LNCAP (cell line): ENCODE data around the gene SLC25A1.

ENCODE experiments used
- TF ChIP-seq, protein P1 (sequence below): fragments of 450-650 bp; IDR thresholded peaks from 2 replicates; pipeline ENCODE4 v1.5.1; 2017; ENCODE audit warnings: mild to moderate bottlenecking

The SLC25A1 gene

DNA sequence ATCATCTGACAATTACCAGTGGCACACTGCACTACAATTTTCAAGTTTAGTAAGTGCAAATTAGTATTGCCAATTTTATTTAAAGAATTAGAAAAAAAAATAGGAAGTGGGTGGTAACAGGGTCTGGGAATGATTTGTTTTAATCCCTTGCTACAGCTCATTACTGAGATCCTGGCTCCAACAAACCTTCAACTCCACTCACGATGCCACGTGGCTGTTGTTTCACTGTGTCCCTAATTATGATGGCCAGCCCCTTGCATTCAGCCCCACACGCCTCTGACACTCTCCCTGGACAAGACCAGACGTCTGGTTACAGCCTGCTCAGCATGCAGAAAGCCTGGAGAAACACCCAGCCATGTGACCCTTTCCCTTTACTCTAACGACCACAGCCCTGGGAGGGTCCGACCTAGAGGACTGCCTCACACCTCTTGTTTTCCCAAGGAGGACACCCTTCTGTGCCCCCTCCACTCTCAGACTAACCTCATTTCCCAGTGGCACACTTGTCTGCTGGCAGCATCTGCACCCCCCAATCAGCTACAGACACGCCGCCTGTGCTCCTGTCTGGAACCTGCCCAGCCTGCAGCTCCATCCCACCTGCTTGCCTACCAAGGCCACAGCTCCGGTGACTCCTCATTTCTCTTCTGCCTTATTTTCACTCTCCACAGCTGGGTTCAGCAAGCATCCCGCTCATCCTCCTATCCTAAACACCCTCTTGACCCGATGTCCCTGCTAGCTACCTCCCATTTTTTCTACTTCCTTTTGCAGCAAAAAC is 18.5 kb upstream of the SLC25A1 start:
- TF ChIP-seq, protein P1, sequence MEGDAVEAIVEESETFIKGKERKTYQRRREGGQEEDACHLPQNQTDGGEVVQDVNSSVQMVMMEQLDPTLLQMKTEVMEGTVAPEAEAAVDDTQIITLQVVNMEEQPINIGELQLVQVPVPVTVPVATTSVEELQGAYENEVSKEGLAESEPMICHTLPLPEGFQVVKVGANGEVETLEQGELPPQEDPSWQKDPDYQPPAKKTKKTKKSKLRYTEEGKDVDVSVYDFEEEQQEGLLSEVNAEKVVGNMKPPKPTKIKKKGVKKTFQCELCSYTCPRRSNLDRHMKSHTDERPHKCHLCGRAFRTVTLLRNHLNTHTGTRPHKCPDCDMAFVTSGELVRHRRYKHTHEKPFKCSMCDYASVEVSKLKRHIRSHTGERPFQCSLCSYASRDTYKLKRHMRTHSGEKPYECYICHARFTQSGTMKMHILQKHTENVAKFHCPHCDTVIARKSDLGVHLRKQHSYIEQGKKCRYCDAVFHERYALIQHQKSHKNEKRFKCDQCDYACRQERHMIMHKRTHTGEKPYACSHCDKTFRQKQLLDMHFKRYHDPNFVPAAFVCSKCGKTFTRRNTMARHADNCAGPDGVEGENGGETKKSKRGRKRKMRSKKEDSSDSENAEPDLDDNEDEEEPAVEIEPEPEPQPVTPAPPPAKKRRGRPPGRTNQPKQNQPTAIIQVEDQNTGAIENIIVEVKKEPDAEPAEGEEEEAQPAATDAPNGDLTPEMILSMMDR: no peak

DNA sequence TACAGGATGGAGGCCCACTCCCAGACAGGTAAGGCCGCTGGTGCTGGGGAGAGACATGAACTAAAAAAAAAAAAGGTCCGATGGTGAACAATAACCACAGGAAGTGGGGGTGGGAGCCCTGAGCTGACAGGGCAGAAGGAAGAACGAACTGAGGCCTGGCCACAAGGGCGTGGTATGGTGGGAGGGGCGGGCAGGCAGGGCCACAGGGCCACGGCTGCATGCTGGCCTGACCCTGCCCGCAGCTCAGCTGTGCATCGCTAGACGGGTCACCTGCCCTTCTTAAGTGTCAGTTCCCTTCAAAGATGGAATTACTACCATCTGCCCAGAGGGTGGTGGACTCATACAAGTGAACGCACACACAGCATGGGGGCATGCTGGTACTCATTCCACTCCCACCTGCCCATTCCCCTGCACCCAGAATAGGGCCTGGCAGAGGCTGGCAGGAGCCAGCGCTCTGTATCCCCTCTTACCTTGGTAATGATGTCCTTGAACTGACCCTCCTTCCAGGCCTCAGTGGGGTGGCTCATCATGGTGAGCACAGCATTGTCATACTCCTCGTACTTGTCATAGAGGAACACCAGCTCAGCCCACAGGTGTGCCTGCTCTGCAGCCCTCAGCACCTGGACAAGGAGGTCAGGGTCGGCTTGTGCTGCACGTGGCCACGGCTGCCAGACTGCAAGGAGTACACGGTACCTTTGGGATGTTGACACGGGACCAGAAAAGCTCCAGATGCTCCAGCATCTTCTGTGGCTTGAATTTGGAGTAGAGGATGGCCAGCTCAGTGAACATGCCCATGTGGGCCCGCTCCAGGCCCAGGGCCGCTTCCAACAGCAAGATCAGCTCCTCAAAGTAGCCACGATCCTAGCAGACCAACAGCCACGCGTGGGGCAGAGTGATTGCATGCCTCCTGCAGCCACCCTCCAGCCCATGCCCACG is 17.5 kb upstream of the SLC25A1 start:
- TF ChIP-seq, protein P1: no peak

DNA sequence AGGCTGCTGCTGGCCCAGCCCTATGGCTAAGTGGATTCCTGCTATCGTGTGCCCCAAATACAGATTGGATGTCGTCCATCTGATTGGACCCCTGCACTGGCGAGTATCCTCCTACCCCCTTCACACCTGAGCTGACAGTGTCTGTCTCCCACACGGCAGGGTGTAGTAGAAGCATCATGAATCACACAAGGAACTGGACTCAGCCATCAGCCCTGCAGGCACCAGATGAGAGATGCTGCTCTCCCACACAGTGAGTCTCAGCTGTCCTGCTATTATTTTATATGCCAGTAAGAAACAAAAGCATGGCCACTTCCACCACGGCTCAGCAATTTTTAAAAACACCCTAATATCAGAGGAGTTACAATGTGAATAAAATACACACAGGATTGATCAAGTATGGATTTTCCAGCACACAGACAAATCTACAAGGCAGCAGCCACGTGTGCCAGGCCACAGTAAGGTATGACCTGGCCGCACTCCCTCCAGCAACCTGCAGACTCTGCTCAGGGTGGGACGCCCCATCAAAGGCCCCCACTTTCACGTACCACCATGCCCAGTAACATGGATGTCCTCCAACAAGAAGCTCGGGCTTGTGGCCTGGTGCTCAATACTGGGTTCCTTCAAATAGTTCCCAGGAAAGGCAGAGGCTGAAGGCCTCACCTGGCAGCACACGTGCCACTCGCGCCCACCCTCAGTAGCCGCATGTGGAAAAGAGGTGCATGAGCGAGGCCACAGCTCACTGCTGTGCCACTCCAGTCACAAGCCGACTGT is 16.4 kb upstream of the SLC25A1 start:
- TF ChIP-seq, protein P1: no peak

DNA sequence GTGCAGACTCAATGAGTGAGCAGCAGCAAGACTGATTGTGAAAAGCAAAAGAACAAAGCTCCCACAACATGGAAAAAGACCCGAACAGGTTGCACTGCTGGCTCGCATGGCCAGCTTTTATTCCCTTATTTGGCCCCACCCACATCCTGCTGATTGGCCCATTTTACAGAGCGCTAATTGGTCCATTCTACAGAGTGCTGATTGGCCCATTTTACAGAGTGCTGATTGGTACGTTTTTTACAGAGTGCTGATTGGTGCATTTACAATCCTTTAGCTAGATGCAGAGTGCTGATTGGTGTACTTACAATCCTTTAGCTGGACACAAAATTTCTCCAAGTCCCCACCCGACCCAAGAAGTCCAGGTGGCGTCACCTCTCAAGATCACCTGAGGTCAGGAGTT is 15.3 kb upstream of the SLC25A1 start:
- TF ChIP-seq, protein P1: no peak

DNA sequence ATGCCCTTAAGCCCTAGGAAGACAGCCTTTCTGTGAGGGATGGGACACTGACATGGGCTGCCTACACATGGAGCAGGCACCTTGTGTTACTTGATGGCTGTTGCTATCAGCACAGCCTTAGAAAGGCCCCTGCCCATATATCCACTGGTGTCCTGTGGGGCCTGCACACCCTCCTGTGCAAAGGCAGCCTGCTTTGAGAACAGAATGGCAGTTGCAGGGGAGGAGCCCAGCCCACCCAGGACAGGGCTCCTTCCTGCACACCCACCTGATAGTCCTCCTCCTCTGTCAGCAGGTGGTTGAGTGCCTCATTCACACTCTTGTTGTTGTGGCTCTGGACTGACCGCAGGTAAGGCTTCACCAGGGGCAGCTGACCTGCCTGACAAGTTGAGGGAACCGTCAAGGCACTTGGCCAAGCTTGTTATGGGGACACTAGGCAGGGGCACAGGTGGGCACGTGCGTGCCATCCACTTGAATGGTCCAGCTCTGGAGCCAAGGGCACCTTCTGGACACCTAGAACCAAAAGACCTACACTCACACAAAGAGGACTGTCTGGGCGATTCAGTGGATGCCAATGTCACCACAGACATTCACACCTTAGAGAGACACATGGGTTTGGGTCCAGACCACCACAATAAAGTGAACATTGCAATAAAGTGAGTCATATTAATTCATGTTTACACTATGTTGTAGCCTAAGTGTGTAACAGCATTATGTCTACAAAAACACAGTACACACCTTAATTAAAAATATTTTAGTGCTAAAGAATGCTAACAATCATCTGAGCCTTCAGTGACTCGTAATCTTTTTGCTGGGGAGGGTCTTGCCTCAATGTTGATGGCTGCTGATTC is 9.4 kb upstream of the SLC25A1 start:
- TF ChIP-seq, protein P1: no peak

DNA sequence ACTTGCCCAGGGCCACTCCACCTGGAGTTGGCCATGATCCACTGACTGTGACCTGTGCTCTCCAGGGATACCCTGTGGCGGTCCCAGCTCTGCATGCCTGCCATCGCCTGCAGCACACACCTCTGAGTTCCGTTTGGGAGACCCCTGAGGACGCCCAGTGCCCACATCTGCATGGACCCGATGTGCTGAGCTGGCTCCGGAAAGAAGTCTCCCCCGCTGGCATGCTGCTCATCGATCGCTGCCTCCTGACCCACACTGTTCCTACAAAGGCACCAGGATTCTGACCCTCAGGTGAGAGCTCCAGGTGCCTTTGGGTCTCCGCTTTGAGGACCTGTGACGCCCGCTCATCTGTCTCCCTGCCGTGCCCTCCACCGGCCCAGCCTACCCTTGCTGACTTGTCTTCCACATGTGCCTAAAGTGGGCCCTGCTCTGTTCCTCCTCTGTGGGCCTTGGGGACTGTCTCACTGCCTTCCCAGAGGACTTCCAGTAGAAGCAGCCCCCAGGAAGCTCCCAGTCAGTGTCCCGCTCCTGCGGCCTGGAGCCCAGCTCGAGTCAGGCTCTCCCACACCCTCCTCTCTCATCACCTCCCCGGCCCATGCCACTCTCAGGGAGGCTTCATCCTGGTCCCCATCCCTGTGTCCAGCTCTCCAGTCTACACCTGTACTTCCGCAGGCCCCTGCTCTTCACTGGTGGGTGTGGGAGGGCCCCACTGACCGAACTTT is 5.9 kb upstream of the SLC25A1 start:
- TF ChIP-seq, protein P1: no peak
